ENCODE results near the gene SCEL.
A peak's percentile ranks its signal among the peaks of the same experiment; 100 is the strongest.

Gene SCEL

DNA sequence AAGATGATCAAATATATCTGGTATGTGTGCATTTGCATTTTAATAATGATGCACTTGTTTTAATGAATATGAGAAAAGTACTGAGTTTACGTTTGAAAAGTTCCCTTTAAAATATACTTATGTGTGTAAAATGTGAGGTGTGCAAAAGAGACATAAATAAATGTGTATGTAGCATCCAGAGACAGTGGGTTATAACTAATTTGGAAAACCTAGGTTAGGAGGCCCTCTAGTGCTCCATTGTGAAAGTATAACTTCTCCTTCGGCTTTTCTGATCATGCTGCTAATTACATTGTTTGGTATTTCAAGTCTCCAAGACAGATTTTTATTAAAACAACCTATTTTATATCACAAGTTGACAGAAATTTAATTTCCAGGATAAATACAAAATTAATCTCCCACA is 30.1 kb downstream of the SCEL start:
- H3K27ac ChIP-seq (ENCODE audit: low read length) = no peak overlapping the region
- H4K20me1 ChIP-seq (ENCODE audit: insufficient read depth, low read length) = no peaks in the 10 kb centered on the region
- H3K9me3 ChIP-seq (ENCODE audit: insufficient read depth, low read length) = no peaks in the 10 kb centered on the region
- no peaks in the 10 kb centered on the region for H3K4me1 ChIP-seq (ENCODE audit: low read length)
- no peak for TF ChIP-seq EZH2phosphoT487 (IDR thresholded peaks at IDR 0.05; ENCODE audit: low read depth)
- peak; percentile 92 for TF ChIP-seq CTCF (IDR thresholded peaks at IDR 0.05; ENCODE audit: low read depth, low read length)
- H3K79me2 ChIP-seq (ENCODE audit: low read length) = no peaks in the 10 kb centered on the region
- H3K36me3 ChIP-seq (replicated peaks; ENCODE audit: low read depth, low read length) = no peaks in the 10 kb centered on the region
- no peak overlapping the region for H2AFZ ChIP-seq (ENCODE audit: low read depth, low read length)
- H3K9ac ChIP-seq (ENCODE audit: low read length) = no peak overlapping the region
- H3K27me3 ChIP-seq (ENCODE audit: low read depth, low read length) = peaks cover 86% of the 10 kb centered on the region
- H3K4me3 ChIP-seq (ENCODE audit: low read length) = no peak overlapping the region
- no peak overlapping the region for H3K4me2 ChIP-seq (ENCODE audit: low read length)

- peaks cover 68% of the 10 kb centered on the region for H3K27me3 ChIP-seq (ENCODE audit: low read depth, low read length)
- no peak overlapping the region for H3K9ac ChIP-seq (ENCODE audit: low read length)
- no peaks in the 10 kb centered on the region for H4K20me1 ChIP-seq (ENCODE audit: insufficient read depth, low read length)
- H3K4me2 ChIP-seq (ENCODE audit: low read length) = no peak overlapping the region
- no peaks in the 10 kb centered on the region for H3K9me3 ChIP-seq (ENCODE audit: insufficient read depth, low read length)
- no peaks in the 10 kb centered on the region for H3K36me3 ChIP-seq (replicated peaks; ENCODE audit: low read depth, low read length)
- TF ChIP-seq EZH2phosphoT487 (IDR thresholded peaks at IDR 0.05; ENCODE audit: low read depth) (no peak), CTCF (IDR thresholded peaks at IDR 0.05; ENCODE audit: low read depth, low read length) (0 out of 2 replicates have a peak, but pooled peaks have one; percentile 10)
- no peaks in the 10 kb centered on the region for H3K79me2 ChIP-seq (ENCODE audit: low read length)
- no peaks in the 10 kb centered on the region for H3K4me1 ChIP-seq (ENCODE audit: low read length)
- no peak overlapping the region for H3K27ac ChIP-seq (ENCODE audit: low read length)
- no peak overlapping the region for H3K4me3 ChIP-seq (ENCODE audit: low read length)
- H2AFZ ChIP-seq (ENCODE audit: low read depth, low read length) = no peak overlapping the region
Measured at GRCh38 chr13:77571956-77572355, 36.5 kb downstream of the SCEL start.

GRCh38 chr13:77574096-77574495 is 38.6 kb downstream of the SCEL start:
- Histone ChIP-seq H3K4me3 (ENCODE audit: low read length) (no peak overlapping the region), H3K9me3 (ENCODE audit: insufficient read depth, low read length) (no peaks in the 10 kb centered on the region), H3K36me3 (replicated peaks; ENCODE audit: low read depth, low read length) (no peaks in the 10 kb centered on the region), H3K4me1 (ENCODE audit: low read length) (no peaks in the 10 kb centered on the region), H3K4me2 (ENCODE audit: low read length) (no peak overlapping the region), H3K9ac (ENCODE audit: low read length) (no peak overlapping the region), H3K27me3 (ENCODE audit: low read depth, low read length) (peaks cover 69% of the 10 kb centered on the region), H2AFZ (ENCODE audit: low read depth, low read length) (no peak overlapping the region), H3K27ac (ENCODE audit: low read length) (no peak overlapping the region), H3K79me2 (ENCODE audit: low read length) (no peaks in the 10 kb centered on the region), H4K20me1 (ENCODE audit: insufficient read depth, low read length) (no peaks in the 10 kb centered on the region)
- TF ChIP-seq EZH2phosphoT487 (IDR thresholded peaks at IDR 0.05; ENCODE audit: low read depth) = no peak
- TF ChIP-seq CTCF (IDR thresholded peaks at IDR 0.05; ENCODE audit: low read depth, low read length) = no peak

GRCh38 chr13:77579959-77580358 is 44.5 kb downstream of the SCEL start:
- no peak overlapping the region for H3K4me2 ChIP-seq (ENCODE audit: low read length)

More at GRCh38 chr13:77579959-77580358, 44.5 kb downstream of the SCEL start:
- TF ChIP-seq CTCF (IDR thresholded peaks at IDR 0.05; ENCODE audit: low read depth, low read length) = no peak
- no peaks in the 10 kb centered on the region for H3K36me3 ChIP-seq (replicated peaks; ENCODE audit: low read depth, low read length)
- peaks cover 41% of the 10 kb centered on the region for H3K27me3 ChIP-seq (ENCODE audit: low read depth, low read length)
- H3K4me3 ChIP-seq (ENCODE audit: low read length) = no peak overlapping the region
- no peaks in the 10 kb centered on the region for H3K4me1 ChIP-seq (ENCODE audit: low read length)
- H3K9ac ChIP-seq (ENCODE audit: low read length) = no peak overlapping the region
- H2AFZ ChIP-seq (ENCODE audit: low read depth, low read length) = no peak overlapping the region
- H3K9me3 ChIP-seq (ENCODE audit: insufficient read depth, low read length) = no peaks in the 10 kb centered on the region
- H3K27ac ChIP-seq (ENCODE audit: low read length) = no peak overlapping the region
- H3K79me2 ChIP-seq (ENCODE audit: low read length) = no peaks in the 10 kb centered on the region
- H4K20me1 ChIP-seq (ENCODE audit: insufficient read depth, low read length) = no peaks in the 10 kb centered on the region

All from OCI-LY3 (cell line).